HG03095 (cell line): Measurements from ENCODE around the gene SKAP2.

Source experiments
- ATAC-seq: cut with Tn5 transposase; IDR thresholded peaks from one replicate; pipeline ENCODE4 v1.9.1; 2021; ENCODE audit warnings: moderate library complexity; ENCODE audit not compliant: unreplicated experiment

SKAP2 gene

GRCh38 chr7:26668821-26669220, 195.6 kb downstream of the SKAP2 start:
- ATAC-seq, result no peak

- no peak for ATAC-seq
Measured at GRCh38 chr7:26667514-26668133, 196.8 kb downstream of the SKAP2 start.

GRCh38 chr7:26664735-26665416, 199.5 kb downstream of the SKAP2 start:
- ATAC-seq, result no peak

GRCh38 chr7:26664274-26664673, 200.1 kb downstream of the SKAP2 start:
- no peak for ATAC-seq

GRCh38 chr7:26663874-26664273, 200.5 kb downstream of the SKAP2 start:
- ATAC-seq, result no peak

- ATAC-seq, result no peak
Measured at GRCh38 chr7:26662646-26663045, 201.7 kb downstream of the SKAP2 start.

GRCh38 chr7:26659121-26659520, 205.3 kb downstream of the SKAP2 start:
- ATAC-seq, result no peak

- no peak for ATAC-seq
Measured at GRCh38 chr7:26658389-26659084, 205.9 kb downstream of the SKAP2 start.

GRCh38 chr7:26657686-26658388, 206.6 kb downstream of the SKAP2 start:
- ATAC-seq, result no peak

GRCh38 chr7:26657206-26657641, 207.2 kb downstream of the SKAP2 start:
- ATAC-seq, result no peak

GRCh38 chr7:26656735-26657134, 207.7 kb downstream of the SKAP2 start:
- no peak for ATAC-seq

GRCh38 chr7:26655781-26656180, 208.6 kb downstream of the SKAP2 start:
- no peak for ATAC-seq

GRCh38 chr7:26653430-26654399, 210.7 kb downstream of the SKAP2 start:
- ATAC-seq, result no peak

- ATAC-seq, result no peak
Measured at GRCh38 chr7:26652401-26653100, 211.8 kb downstream of the SKAP2 start.

GRCh38 chr7:26650103-26650502, 214.3 kb downstream of the SKAP2 start:
- ATAC-seq, result no peak

GRCh38 chr7:26649388-26649787, 215.0 kb downstream of the SKAP2 start:
- no peak for ATAC-seq

- no peak for ATAC-seq
Measured at GRCh38 chr7:26648554-26648953, 215.8 kb downstream of the SKAP2 start.

- ATAC-seq, result no peak
Measured at GRCh38 chr7:26646336-26647048, 217.9 kb downstream of the SKAP2 start.

GRCh38 chr7:26645121-26645520, 219.3 kb downstream of the SKAP2 start:
- ATAC-seq, result no peak
